HepG2 (cell line): ENCODE results near the gene NUDT17.

ENCODE experiments used
- AHDC1 ChIP-seq: sonication (generic); formaldehyde crosslinking; IDR thresholded peaks from 2 replicates; pipeline ENCODE4 v1.5.1; 2020; ENCODE audit warnings: mild to moderate bottlenecking, missing genetic modification reagents, borderline replicate concordance
- ELF1 ChIP-seq: sonication (generic); formaldehyde crosslinking; IDR thresholded peaks from 2 replicates; pipeline ENCODE4 v1.4.0; 2020; ENCODE audit warnings: missing genetic modification reagents
- EP300 ChIP-seq, 3 experiments: sonication (generic) in 1 of 3; formaldehyde crosslinking in 1 of 3; IDR thresholded peaks; 2 replicates each; pipeline versions ENCODE4 v1.5.1 to v1.6.1; 2011 to 2020; ENCODE audit warnings: low read depth in 2 of 3, low read length in 2 of 3, borderline replicate concordance in 1 of 3, improper control_type of control experiment in 1 of 3, mild to moderate bottlenecking in 1 of 3, missing genetic modification reagents in 1 of 3, moderate library complexity in 1 of 3
- EZH2 ChIP-seq: conservative IDR thresholded peaks from 2 replicates; pipeline ENCODE4 v1.6.1; 2012; ENCODE audit warnings: mild to moderate bottlenecking, low read depth, low read length, moderate library complexity
- FOXJ3 ChIP-seq: sonication (generic); formaldehyde crosslinking; IDR thresholded peaks from 2 replicates; pipeline ENCODE4 v1.4.0; 2020; ENCODE audit warnings: missing genetic modification reagents, mild to moderate bottlenecking, borderline replicate concordance
- IRF2 ChIP-seq: IDR thresholded peaks from 2 replicates; pipeline ENCODE4 v1.6.1; 2018; ENCODE audit warnings: missing genetic modification reagents, missing compliant biosample characterization
- MYC ChIP-seq: sonication (generic); formaldehyde crosslinking; IDR thresholded peaks from 2 replicates; pipeline ENCODE4 v1.9.0; 2021; ENCODE audit warnings: missing genetic modification reagents, borderline replicate concordance
- NFIC ChIP-seq: IDR thresholded peaks from 2 replicates; pipeline ENCODE4 v1.6.1; 2012; ENCODE audit warnings: mild to moderate bottlenecking, low read length, inconsistent platforms
- REST ChIP-seq, 2 experiments: IDR thresholded peaks; 2 replicates each; pipeline ENCODE4 v1.6.1; 2011 to 2012; ENCODE audit warnings: low read length in 2 of 2, borderline replicate concordance in 1 of 2, low read depth in 1 of 2, mild to moderate bottlenecking in 1 of 2, moderate library complexity in 1 of 2
- SNRNP70 ChIP-seq: fragments of 200-400 bp; formaldehyde crosslinking; IDR thresholded peaks from 2 replicates; pipeline ENCODE4 v1.6.1; 2017; ENCODE audit warnings: mild to moderate bottlenecking, low read depth, low read length, moderate library complexity
- TFAP4 ChIP-seq: sonication (generic); IDR thresholded peaks from 2 replicates; pipeline ENCODE4 v1.6.1; 2016; ENCODE audit warnings: low read depth, borderline replicate concordance
- ZNF138 ChIP-seq: sonication (generic); formaldehyde crosslinking; IDR thresholded peaks from 2 replicates; pipeline ENCODE4 v1.5.0; 2020; ENCODE audit warnings: mild to moderate bottlenecking, low read depth, missing genetic modification reagents
- ZNF263 ChIP-seq: sonication (generic); formaldehyde crosslinking; IDR thresholded peaks from 2 replicates; pipeline ENCODE4 v1.4.0; 2020; ENCODE audit warnings: missing genetic modification reagents
- ZXDC ChIP-seq: sonication (generic); formaldehyde crosslinking; IDR thresholded peaks from 2 replicates; pipeline ENCODE4 v1.5.0; 2020; ENCODE audit warnings: mild to moderate bottlenecking, missing genetic modification reagents

- TF ChIP-seq EZH2 (no peak), MYC (CRISPR knock-in tag) (no peak), ZNF138 (CRISPR knock-in tag) (no peak), ZNF263 (CRISPR knock-in tag) (no peak), AHDC1 (CRISPR knock-in tag) (no peak), EP300 (IDR thresholded peaks at IDR 0.05; ENCODE audit: low read depth in 2 of 2, low read length in 2 of 2) (no peak), EP300 (CRISPR knock-in tag; IDR thresholded peaks at IDR 0.05; ENCODE audit: borderline replicate concordance) (no peak), TFAP4 (no peak), FOXJ3 (no peak), ELF1 (CRISPR knock-in tag) (no peak), NFIC (no peak), IRF2 (CRISPR knock-in tag) (no peak), REST (IDR thresholded peaks at IDR 0.05; ENCODE audit: borderline replicate concordance in 1 of 2, low read depth in 1 of 2, low read length in 2 of 2) (no peak), SNRNP70 (no peak), ZXDC (CRISPR knock-in tag) (no peak)
Measured at GRCh38 chr1:145885738-145886287, 40.4 kb downstream of the NUDT17 start, which contains the start of gene ANKRD35.
